ENCODE data around the gene SELENON.

DNA sequence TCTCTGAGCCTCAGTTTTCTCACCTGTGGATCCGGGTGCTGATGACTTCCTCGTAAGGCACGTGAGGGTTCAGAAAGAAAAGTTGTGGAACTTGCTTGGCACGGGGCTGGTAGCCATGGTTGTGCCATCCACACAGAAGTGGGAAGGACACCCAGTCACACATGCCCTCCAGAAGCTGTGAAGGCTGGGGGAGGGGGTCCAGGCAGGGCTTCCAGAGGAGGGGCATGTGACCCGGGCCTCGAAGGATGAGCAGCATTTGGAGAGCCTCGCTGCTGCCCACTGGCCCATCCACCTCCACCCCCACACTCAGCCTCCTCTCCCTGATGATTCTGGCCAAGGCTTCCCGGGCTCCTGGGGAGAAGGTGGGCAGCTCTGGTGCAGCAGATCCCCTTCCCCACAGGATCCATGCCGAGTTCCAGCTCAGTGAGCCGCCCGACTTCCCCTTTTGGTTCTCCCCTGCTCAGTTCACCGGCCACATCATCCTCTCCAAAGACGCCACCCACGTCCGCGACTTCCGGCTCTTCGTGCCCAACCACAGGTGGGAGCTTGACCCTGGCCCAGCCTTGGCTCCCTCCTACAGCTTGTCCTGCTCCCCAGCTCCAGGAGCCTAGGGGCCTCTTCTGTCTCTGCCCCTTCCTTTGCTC, 9.4 kb downstream of the SELENON start:
- TF ChIP-seq, protein P1, sequence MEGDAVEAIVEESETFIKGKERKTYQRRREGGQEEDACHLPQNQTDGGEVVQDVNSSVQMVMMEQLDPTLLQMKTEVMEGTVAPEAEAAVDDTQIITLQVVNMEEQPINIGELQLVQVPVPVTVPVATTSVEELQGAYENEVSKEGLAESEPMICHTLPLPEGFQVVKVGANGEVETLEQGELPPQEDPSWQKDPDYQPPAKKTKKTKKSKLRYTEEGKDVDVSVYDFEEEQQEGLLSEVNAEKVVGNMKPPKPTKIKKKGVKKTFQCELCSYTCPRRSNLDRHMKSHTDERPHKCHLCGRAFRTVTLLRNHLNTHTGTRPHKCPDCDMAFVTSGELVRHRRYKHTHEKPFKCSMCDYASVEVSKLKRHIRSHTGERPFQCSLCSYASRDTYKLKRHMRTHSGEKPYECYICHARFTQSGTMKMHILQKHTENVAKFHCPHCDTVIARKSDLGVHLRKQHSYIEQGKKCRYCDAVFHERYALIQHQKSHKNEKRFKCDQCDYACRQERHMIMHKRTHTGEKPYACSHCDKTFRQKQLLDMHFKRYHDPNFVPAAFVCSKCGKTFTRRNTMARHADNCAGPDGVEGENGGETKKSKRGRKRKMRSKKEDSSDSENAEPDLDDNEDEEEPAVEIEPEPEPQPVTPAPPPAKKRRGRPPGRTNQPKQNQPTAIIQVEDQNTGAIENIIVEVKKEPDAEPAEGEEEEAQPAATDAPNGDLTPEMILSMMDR (IDR thresholded peaks at IDR 0.05): no peak
- TF ChIP-seq POLR2A (IDR thresholded peaks at IDR 0.05): no peak
